Sigmoid colon (tissue), 7 donors: Measurements from ENCODE around the gene CYP2W1. TPM values are rescaled to one million over a fixed set of nuclear protein-coding genes. Genes with fewer than 3 reads are reported as not detected.

Source experiments
- DNase-seq: peaks from one replicate; pipeline ENCODE4 v3.0.0-alpha.2; 2019
- H3K27ac ChIP-seq, 4 donors: fragments of 200-600 bp; sonication (generic); one replicate each; pipeline ENCODE4 v1.5.1; 2016 to 2019; ENCODE audit warnings: mild to moderate bottlenecking in 1 of 4
- H3K27me3 ChIP-seq, 3 donors: fragments of 200-600 bp; sonication (generic); one replicate each; pipeline ENCODE4 v1.5.1; 2019; ENCODE audit warnings: mild to moderate bottlenecking in 1 of 3
- H3K36me3 ChIP-seq, 4 donors: fragments of 200-600 bp; sonication (generic); one replicate each; pipeline ENCODE4 v1.5.1; 2016 to 2019
- H3K4me1 ChIP-seq, 4 donors: fragments of 200-600 bp; sonication (generic); one replicate each; pipeline ENCODE4 v1.5.1; 2017 to 2019
- H3K4me3 ChIP-seq, 4 donors: fragments of 200-600 bp; sonication (generic); one replicate each; pipeline ENCODE4 v1.5.1; 2017 to 2019; ENCODE audit warnings: mild to moderate bottlenecking in 2 of 4, moderate library complexity in 1 of 4
- H3K9me3 ChIP-seq, 4 donors: fragments of 200-600 bp in 3 of 4; sonication (generic) in 3 of 4; one replicate each; pipeline versions ENCODE4 v1.5.1 to v1.6.1; 2013 to 2019
- CTCF ChIP-seq, 4 experiments: fragments of 450-650 bp in 3 of 4; fragments of 200-600 bp in 1 of 4; IDR thresholded peaks; one replicate each; pipeline ENCODE4 v1.5.1; 2016 to 2019; ENCODE audit warnings: antibody characterized with exemption in 4 of 4, mild to moderate bottlenecking in 3 of 4, moderate library complexity in 2 of 4
- EP300 ChIP-seq, 4 donors: sonication (generic); formaldehyde crosslinking; IDR thresholded peaks; one replicate each; pipeline ENCODE4 v1.6.1; 2017; ENCODE audit warnings: antibody characterized with exemption in 4 of 4
- POLR2A ChIP-seq, 2 donors: fragments of 450-650 bp; IDR thresholded peaks; one replicate each; pipeline ENCODE4 v1.6.1; 2016; ENCODE audit warnings: antibody characterized with exemption in 2 of 2, mild to moderate bottlenecking in 2 of 2, moderate library complexity in 2 of 2
- POLR2AphosphoS5 ChIP-seq, 4 donors: sonication (generic); formaldehyde crosslinking; IDR thresholded peaks; one replicate each; pipeline ENCODE4 v1.6.1; 2017; ENCODE audit warnings: antibody characterized with exemption in 4 of 4
- WGBS, 2 donors: extraction: QIAGEN DNeasy Blood & Tissue Kit; methylation state at CpG; one replicate each; pipeline ENCODE4 v1.1.7; 2013; 5-methylcytosine and 5-hydroxymethylcytosine counted together
- intact Hi-C: fragments of 100-400 bp; cut with DNase I; formaldehyde crosslinking; loops from one replicate; pipeline ENCODE4 v1.15.1; 2023
- polyA plus RNA-seq, 3 donors: library from polyadenylated mRNA; stranded (reverse); fragments of 200-250 nt; gene quantifications; one replicate each; pipeline ENCODE4 v1.2.3, GENCODE V29; 2013
- total RNA-seq, 4 donors: library from RNA; depleted of rRNA; stranded (reverse); fragments of >200 nt; gene quantifications; one replicate each; pipeline ENCODE4 v1.1.0, GENCODE V29; 2016
- donor health status: healthy with polysubstance abuse.
- donor health status: Bipolar disorder and iron deficiency.
- donor health status: healthy.

Gene CYP2W1
- total and polyA plus RNA-seq, 7 donors = 0.83 to 3.8 TPM; not detected in 5

GRCh38 chr7:995571-995970, 12.6 kb downstream of the CYP2W1 start:
- Histone ChIP-seq H3K27ac (no peak overlapping the region), H3K36me3 (peaks cover 0 to 43% (median 5%) of the 10 kb centered on the region in 4 donors), H3K9me3 (no peaks in the 10 kb centered on the region), H3K27me3 (no peaks in the 10 kb centered on the region), H3K4me3 (no peak overlapping the region), H3K4me1 (peaks cover 0 to 12% (median 6%) of the 10 kb centered on the region in 4 donors)
- DNase-seq = no peak
- intact Hi-C loops = no loop called here
- no peak for TF ChIP-seq POLR2A (IDR thresholded peaks at IDR 0.05)
- no peak for TF ChIP-seq EP300 (IDR thresholded peaks at IDR 0.05)
- TF ChIP-seq POLR2AphosphoS5 (IDR thresholded peaks at IDR 0.05) = no peak
- TF ChIP-seq CTCF (IDR thresholded peaks at IDR 0.05) = no peak
- WGBS, 2 donors = 93% methylated on average over 14 of the region's 14 CpGs

- H3K27ac ChIP-seq = no peak overlapping the region
Measured at GRCh38 chr7:996079-996872, 13.3 kb downstream of the CYP2W1 start.

GRCh38 chr7:997404-998395, 14.7 kb downstream of the CYP2W1 start:
- TF ChIP-seq POLR2A (IDR thresholded peaks at IDR 0.05) = no peak
- no peak for TF ChIP-seq EP300 (IDR thresholded peaks at IDR 0.05)
- TF ChIP-seq POLR2AphosphoS5 (IDR thresholded peaks at IDR 0.05) = no peak
- TF ChIP-seq CTCF (IDR thresholded peaks at IDR 0.05) = no peak
- Histone ChIP-seq H3K4me3 (no peak overlapping the region), H3K36me3 (peaks cover 0 to 46% (median 5%) of the 10 kb centered on the region in 4 donors), H3K27me3 (no peaks in the 10 kb centered on the region), H3K27ac (no peak overlapping the region), H3K4me1 (peaks cover 0 to 10% (median 6%) of the 10 kb centered on the region in 4 donors), H3K9me3 (no peaks in the 10 kb centered on the region)
- intact Hi-C loops = no loop called here
- 35 to 80% methylated on average over 45 of the region's 45 CpGs for WGBS, 2 donors
- no peak for DNase-seq

More at GRCh38 chr7:996079-996872, 13.3 kb downstream of the CYP2W1 start:
- intact Hi-C loops = no loop called here
- no peak overlapping the region for H3K4me3 ChIP-seq
- 86 to 92% methylated on average over 38 of the region's 38 CpGs for WGBS, 2 donors
- H3K36me3 ChIP-seq = peaks cover 0 to 46% (median 5%) of the 10 kb centered on the region in 4 donors
- no peaks in the 10 kb centered on the region for H3K27me3 ChIP-seq
- no peak for DNase-seq
- peaks cover 0 to 12% (median 6%) of the 10 kb centered on the region in 4 donors for H3K4me1 ChIP-seq
- no peaks in the 10 kb centered on the region for H3K9me3 ChIP-seq
- TF ChIP-seq POLR2AphosphoS5 (IDR thresholded peaks at IDR 0.05) = no peak
- TF ChIP-seq EP300 (IDR thresholded peaks at IDR 0.05) = no peak
- TF ChIP-seq POLR2A (IDR thresholded peaks at IDR 0.05) = no peak
- TF ChIP-seq CTCF (IDR thresholded peaks at IDR 0.05) = no peak

- Histone ChIP-seq H3K9me3 (no peaks in the 10 kb centered on the region), H3K4me1 (no peaks in the 10 kb centered on the region), H3K27ac (no peak overlapping the region), H3K27me3 (no peaks in the 10 kb centered on the region), H3K36me3 (peaks cover 0 to 46% (median 5%) of the 10 kb centered on the region in 4 donors), H3K4me3 (no peak overlapping the region)
- no peak for TF ChIP-seq EP300 (IDR thresholded peaks at IDR 0.05)
- no peak for TF ChIP-seq POLR2AphosphoS5 (IDR thresholded peaks at IDR 0.05)
- TF ChIP-seq POLR2A (IDR thresholded peaks at IDR 0.05) = no peak
- TF ChIP-seq CTCF (IDR thresholded peaks at IDR 0.05) = no peak
- no peak for DNase-seq
- WGBS, 2 donors = 86 to 87% methylated on average over 28 of the region's 28 CpGs
- intact Hi-C loops = no loop called here
Measured at GRCh38 chr7:999149-999879, 16.3 kb downstream of the CYP2W1 start.
